NK-92 (cell line): ENCODE data around the gene IZUMO4.
"Not testable (repeated sequence)": the region's sequence is repeated elsewhere in the genome, so short reads cannot be mapped to it uniquely, and the experiment has no call there.

ENCODE experiments used
- DNase-seq: peaks from one replicate; lab custom pipeline; 2025; ENCODE audit not compliant: unreplicated experiment; lab: John Stamatoyannopoulos, UW

IZUMO4 gene

GRCh38 chr19:2080336-2080988 is 16.3 kb upstream of the IZUMO4 start:
- DNase-seq = no peak

- DNase-seq = no peak
Measured at GRCh38 chr19:2081873-2082810, 14.6 kb upstream of the IZUMO4 start.

DNA sequence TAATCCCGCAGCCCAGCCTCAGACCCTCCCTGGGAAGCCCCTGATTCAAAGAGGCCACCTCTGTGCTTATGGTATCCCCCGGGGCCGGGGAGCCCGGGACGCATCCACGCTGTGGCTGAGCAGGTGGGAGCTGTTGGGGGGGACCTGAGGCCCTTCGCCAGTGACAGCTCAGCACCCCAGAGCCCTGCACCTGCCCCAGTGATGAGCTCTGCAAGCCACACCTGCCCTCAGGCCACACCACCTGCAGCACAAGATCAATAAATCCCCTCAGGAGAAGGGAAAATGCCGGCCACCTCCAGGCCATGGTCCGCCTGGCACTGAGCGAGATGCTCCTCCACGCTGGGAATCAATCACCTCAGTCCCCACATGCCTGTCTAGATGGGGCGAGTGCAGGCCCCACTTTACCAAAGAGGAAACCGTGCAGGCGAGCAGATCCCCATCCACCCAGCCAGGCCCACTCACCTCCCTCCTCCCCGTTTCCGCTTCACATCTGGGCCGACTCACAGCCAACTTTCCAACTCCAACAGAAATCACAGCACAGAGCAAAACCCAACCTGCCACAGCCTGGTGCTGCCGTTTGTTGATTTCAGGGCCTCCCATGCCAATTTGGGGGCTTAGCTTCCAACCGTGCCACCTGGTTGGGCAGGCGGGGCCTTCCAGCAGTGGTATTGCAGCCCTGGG is 13.4 kb upstream of the IZUMO4 start:
- no peak for DNase-seq

DNA sequence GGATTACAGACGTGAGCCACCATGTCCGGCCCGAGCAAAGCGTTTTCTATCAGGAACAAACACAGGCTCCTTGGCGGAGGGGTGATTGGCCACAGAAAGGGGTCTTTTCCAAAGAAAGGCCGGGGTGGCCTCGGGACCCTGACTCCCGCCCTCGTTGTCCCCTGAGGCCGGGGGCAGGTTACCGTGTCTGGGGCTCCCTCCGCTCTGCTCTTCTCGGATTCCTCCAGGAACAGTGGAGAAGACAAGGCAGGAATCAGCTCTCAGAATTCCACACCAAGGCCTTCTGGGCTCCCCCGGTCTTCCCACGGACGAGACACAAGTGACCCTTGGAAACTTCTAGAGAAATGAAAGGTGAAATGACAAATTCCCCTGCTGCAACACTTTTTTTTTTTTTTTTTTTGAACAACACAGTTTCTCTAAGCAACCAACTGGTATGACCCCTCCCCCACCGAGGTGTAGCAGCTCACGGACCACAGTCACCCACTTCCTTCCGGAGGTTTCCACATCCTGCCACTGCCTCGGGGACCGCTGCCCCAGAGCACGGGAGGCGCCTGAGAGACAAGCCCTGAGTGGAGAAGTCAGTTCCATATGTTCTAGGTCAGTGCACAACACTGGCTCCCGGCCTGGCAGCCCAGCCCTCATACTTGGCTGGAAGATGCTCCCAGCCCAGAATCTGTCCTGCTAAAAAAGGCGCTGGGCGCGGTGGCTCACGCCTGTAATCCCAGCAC is 11.6 kb upstream of the IZUMO4 start:
- peak; percentile 79 for DNase-seq

GRCh38 chr19:2086695-2087620 is 9.8 kb upstream of the IZUMO4 start:
- not testable (repeated sequence) for DNase-seq

DNA sequence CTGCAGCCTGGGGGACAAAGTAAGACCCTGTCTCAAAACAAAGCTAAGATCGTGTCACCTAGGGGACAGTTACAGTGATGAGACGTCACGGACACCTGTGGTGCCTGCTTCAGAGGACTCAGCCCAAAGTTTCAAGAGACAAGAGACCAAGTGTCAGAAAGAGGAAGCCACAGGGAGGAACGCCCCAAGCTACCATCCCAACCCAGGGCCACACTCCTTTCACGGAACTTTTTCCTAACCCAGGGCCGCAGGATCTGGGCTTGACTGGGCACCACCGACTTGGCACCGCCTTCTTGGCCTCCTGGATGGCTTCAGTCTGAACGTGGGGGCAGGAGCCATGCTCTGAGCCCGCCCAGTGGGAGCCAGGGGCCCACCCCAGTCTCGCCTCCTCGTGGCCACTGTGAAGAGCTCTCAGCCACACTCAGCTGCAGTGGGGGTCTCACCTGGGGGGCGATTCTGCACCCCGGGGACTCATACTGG is 9.1 kb upstream of the IZUMO4 start:
- DNase-seq = no peak

- DNase-seq = no peak
Measured at GRCh38 chr19:2089001-2089711, 7.6 kb upstream of the IZUMO4 start.

DNA sequence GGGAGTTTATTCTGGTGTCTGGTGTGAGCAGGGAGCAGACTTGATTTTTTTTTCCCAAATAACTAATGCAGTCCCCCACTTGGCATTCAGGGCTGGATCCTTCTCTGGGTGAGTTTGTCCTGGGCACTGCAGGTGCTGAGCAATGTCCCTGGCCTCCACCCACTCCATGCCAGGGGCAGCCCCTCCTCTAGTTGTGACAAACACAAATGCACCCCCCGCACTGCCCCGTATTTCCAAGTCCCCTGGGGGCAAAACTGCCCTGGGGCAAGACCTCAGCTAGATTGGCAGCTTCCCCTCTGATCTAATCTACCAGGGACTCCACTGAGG is 7.0 kb upstream of the IZUMO4 start:
- DNase-seq = no peak

DNA sequence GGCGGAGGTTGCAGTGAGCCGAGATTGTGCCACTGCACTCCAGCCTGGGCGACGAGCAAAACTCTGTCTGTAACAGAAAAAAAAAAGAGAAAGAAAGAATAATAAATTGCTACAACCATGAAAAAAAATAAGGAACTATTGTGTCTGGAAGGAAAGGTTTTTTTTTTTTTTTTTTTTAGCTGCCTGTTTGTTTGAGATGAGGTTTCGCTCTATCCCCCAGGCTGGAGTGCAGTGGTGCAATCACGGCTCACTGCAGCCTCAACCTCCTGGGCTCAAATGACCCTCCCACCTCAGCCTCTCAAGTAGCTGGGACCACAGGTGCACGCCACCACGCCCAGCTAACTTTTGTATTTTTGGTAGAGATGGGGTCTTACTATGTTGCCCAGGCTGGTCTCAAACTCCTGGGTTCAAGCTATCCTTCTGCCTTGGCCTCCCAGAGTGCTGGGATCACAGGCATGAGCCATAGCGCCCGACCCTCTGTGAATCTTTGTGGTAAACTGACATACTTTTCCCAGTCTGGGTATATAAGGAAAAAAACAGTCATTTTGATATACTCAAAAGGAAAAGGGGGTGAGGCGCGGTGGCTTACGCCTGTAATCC is 4.7 kb upstream of the IZUMO4 start:
- not testable (repeated sequence) for DNase-seq

DNA sequence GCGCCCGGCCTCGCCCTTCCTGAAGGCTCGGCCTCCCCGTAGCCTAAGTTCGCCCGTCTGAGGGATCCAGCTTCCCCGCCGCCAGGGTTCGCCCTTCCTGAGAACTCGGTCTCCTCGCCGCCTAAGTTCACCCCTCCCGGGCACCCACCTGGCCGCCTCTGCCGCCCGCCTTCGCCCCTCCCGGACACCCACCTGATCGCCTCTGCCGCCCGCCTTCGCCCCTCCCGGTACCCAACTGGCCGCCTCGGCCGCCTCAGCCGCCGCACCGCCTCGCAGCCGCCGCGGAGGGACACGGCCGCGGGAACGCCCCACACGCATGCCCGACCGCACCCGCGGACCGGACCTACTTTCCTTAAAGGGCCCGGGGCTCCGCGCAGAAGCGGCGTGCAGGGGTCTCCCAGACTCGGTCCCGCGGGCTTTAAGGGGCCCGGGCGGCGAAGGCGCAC is 658 bp upstream of the IZUMO4 start, which contains the start of gene MOB3A:
Gene MOB3A (minus strand): TSS at position 293 of the 446 bp plus-strand sequence. CDS start 17,766 bp downstream, outside the sequence.
- no peak for DNase-seq

- DNase-seq = no peak
Measured at GRCh38 chr19:2097203-2097885, 629 bp downstream of the IZUMO4 start.

- DNase-seq = no peak
Measured at GRCh38 chr19:2097886-2098327, 1.2 kb downstream of the IZUMO4 start.

DNA sequence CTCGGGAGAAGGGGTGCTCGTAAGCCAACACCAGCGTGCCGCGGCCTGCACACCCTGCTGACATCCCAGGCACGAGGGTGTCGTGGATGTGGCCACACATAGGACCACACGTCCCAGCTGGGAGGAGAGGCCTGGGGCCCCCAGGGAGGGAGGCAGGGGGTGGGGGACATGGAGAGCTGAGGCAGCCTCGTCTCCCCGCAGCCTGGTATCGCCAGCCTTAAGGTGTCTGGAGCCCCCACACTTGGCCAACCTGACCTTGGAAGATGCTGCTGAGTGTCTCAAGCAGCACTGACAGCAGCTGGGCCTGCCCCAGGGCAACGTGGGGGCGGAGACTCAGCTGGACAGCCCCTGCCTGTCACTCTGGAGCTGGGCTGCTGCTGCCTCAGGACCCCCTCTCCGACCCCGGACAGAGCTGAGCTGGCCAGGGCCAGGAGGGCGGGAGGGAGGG is 2.4 kb downstream of the IZUMO4 start:
- no peak for DNase-seq

DNA sequence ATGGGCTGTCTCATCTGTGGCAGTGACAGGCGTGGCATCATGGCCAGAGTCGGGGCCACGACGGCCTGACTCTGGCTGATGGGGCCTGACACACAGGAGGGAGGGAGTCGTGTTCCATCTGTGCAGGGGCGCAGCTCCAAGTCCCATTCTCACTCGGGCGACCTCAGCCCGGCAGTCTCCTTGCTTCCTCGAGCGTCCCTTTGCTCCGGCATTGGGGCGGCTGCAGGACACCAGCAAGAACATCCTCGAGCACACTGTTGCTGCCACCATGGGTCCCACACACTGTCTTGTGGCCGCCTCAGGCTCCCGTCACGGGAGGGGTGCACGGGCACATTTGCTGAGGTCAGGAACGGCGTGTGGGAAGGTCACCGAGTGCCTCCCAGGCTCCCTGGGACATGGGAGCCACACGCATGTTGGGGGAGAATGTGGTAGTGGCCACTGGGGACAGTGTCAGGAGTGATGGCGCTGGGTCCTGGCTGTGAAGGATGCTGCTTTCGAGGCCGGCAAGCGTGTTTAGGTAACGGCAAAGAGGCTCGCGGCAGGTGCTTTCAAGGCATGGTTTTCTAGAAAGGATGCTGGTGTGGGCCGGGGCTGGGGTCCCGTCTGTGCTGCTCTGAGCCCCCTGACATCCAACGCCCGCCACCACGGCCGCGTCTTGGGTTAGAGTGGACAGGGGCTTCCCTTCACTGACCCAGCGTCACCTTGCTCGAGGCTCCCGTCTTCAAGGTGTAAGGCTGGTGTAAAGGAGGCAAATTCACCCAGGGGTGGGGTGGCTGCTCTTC is 3.4 kb downstream of the IZUMO4 start:
- DNase-seq = no peak

GRCh38 chr19:2100719-2101061 is 4.0 kb downstream of the IZUMO4 start:
- no peak for DNase-seq

DNA sequence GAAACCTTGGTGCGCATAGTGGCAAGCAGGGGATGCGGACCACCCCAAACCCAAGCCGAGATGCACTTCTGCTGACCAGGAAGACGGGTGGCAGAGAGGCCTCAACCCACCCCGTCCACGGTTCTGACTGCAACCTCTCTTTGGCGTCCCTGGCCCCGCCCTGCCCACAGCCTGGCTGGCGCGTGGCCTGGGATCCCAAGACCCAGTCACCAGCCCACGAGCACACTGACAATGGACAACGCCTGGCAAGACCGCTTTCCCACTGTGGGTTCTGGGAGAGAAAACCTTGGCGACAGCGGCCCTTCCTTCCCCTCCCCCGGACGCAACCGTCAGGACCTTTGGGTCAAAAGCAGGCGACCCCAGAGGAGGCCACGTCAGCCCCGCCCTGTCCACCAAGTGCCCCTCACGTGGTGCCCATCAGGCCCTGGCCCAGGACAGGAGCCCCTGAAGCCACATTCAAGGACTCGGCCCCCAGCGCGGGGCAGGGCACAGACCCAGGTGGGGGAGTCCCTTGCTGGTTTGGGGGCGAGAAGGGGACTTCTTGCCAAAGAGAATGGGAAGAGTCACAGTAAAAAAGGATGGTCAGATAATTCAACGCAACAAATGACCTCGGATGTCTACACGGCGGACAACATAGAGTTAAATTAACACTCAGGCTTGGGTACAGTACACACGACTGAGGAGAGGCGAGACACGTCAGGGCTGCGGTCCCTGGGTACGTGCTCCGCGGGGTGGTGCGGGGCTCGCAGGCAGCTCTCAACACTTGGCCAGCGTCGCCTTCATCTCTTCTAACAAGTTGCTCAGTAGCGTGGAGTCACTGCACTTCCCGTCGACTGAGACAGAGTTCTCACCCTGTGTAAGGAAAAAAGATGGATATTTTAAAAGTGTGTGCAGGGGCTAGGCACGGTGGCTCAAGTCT is 5.0 kb downstream of the IZUMO4 start:
- DNase-seq = no peak
